HG03097 (cell line): ENCODE results near the gene KCNT1.

Experiments used
- ATAC-seq: cut with Tn5 transposase; IDR thresholded peaks from one replicate; pipeline ENCODE4 v1.9.1; 2021; ENCODE audit not compliant: unreplicated experiment, low FRiP score

Gene KCNT1

GRCh38 chr9:135794057-135794335, 92.0 kb downstream of the KCNT1 start:
- no peak for ATAC-seq

DNA sequence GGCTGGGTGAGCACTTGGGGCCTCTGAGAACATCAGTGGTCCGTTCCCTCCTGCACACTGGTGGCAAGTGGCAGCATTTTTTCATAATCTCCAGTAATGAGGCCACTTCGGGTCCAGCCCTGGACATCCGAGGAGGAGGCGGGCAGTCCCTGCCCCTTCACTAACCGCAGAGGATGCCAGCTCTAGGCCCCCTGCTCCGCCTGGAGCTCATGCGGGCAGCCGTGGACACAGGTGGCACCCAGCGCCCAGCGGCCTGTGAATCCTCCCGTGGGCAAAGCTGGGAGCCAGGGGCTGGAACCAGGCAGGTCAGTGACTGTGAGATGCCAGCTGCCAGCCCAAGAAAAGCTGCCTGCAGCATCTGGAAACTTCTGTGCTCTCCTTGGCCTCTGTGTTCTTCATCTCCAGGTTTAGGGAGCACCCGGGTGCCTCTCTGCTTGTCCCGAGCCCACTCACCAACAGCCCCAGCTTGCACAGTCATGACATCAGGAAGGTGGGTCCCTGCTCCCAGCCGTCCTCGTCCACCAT, 92.4 kb downstream of the KCNT1 start:
- no peak for ATAC-seq

DNA sequence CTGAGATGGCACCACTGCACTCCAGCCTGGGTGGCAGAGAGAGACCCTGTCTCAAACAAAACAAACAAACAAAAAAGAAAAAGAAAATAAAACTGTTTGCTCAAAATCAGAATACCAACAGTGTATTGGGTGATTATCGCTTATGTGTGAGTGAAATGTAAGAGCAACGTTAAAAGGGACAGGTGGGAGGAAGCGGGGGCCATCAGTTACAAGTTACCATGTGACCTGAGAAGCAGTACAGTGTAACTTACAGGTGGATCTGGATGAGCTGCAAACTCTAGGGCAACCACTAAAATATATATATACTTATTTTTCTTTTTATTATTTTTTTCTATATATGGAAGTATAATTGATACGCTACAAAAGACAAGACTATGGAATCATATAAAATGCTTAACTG, 93.4 kb downstream of the KCNT1 start:
- ATAC-seq: no peak

DNA sequence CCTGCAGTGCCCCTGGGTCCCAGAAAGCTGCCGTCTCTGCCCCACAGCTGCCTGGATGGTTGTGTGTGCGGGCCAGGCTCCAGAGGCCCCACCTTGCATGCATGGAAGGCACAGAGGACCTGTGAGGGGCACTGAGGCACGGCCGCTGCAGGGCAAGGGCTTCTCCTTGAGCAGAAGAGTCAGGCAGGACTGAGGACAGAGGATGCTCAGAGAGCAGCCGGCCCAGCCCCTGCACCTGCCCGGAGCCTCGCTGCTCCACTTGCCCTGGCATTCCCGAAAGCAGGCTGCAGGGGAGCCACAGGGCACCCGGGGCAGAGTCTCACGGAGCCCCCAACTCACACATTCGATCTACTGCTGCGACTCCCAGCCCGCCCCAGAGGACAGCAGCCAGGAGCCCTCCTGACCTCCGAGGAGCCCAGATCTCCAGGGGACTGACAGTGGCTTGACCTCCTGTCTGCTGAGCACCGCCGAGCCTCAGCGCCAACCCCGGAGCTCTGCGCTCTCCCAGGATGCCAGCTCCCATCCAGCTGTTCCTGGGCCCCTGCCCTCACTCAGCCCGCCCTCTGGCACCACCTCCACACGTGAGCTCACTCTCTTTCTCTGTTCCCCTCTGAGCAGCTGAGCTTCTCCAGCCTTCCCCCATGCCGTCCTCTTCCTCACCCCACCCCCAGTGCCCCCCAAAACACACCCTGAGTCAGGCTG, 95.0 kb downstream of the KCNT1 start:
- no peak for ATAC-seq

GRCh38 chr9:135797507-135798262, 95.7 kb downstream of the KCNT1 start:
- ATAC-seq: no peak

DNA sequence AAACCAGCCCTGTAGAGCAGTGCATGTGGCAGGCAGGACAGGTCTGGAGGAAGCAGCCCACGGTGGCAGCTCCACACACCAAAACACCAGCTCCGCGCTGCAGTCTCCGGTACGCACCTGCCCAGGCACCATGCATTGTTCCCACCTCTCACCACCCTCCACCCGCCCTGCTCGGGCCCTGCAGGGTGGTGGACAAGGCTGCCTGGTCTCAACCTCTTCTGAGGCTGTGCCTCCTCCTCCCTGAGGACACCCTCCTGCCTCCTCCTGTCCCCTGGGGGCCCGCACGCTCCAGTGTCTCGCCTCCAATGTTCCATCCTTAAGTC, 96.2 kb downstream of the KCNT1 start:
- no peak for ATAC-seq

GRCh38 chr9:135799261-135799660, 97.3 kb downstream of the KCNT1 start:
- no peak for ATAC-seq

DNA sequence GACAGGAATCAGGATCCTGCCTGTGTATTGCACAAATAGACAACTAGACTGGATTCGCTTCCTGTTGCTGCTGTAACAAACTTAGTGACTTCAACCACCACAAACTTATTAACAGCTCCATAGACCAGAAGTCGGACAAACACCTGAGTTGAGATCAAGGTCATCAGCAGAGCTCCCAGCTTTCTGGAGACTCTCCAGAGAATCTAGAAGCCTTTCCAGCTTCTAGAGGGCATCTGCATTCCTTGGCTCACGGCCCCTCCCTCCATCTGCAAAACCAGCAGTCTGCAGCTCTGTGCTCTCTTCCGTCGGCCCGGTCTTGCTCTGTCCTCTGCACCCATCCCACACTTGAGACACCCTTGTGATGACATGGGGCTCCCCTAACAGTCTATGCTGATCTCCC, 99.1 kb downstream of the KCNT1 start:
- ATAC-seq: no peak

DNA sequence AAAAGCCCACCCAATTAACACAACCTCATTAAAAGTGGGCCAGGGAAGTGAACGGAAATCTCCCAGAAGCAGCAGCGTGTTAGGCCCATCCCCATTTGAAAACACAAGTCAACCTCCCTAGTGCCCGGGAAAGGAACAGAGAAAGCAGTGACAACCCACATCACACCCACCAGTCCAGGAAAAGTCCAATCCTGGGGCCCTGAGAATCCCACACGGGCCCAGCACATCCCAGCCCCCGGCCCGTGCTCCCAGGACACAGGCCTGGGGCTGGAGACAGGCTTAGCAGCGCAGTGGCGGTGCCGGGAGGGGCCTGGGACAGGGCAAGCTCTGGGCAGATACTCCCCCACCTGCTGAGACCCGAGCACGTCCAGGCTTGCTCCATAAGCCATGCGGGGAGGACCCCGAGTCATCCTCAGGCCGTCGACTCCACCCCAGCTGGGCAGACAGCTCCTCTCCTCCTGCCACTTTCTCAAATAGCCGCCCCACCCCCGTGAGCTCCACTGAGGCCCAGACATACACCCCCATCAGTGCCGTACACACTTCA, 101.0 kb downstream of the KCNT1 start:
- ATAC-seq: no peak

DNA sequence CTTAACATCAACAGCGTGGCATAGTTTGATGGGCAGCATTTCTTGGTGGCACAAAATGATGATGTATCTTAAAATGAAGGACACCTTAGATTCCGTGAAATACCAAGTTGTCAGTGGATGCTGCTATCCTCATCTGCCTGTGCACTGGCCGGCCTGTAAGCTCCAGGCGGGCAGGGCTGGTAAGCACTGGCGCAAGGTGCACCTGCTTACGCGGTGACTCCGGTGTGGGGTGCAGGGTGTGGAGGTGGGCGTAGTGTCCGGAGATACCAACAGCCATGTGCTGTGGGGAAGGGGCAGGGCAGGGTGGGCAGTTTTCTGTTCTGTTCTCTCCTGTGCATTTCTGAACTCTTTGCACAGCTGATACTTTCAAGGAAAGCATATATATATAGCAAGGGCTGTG, 101.5 kb downstream of the KCNT1 start:
- no peak for ATAC-seq

DNA sequence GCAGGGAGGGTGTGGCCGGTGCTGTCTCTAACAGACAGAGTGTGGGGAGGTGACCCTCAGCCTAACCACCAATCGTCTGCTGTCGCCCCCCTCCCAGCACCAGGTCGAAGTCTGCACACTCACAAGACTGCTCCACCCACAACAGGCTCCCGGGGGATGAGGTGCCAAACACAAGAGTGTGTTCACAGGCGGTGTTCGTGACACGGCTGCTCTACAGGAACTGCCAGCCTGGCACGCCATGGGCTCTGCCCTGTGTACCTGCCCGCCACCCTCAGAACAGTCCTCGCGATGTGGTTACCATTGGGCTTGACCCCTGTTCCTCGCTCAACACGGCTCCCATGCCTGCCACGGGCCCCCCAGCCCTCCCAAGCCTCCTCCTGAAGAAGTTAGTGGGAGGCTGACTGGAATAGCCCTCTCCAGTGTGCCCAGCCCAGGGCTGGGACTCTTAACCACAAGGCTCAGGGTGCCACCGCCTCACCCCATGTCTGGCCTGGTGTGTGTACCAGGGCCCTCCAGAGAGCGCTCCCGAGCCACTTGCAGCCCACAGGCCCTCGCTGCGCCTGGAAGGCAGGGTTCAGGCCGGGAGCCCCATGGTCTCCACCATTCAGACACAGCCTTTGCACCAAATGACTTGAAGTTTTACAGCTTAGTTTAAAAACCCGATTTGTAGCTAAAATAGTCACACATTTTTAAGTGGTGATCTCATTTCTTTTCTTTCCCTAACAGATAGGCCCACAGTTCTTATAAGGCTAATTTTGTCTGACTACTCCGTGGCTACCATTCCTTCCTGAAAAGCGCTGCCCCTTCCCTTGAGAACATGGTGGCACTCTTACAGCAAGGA, 102.8 kb downstream of the KCNT1 start:
- ATAC-seq: no peak

DNA sequence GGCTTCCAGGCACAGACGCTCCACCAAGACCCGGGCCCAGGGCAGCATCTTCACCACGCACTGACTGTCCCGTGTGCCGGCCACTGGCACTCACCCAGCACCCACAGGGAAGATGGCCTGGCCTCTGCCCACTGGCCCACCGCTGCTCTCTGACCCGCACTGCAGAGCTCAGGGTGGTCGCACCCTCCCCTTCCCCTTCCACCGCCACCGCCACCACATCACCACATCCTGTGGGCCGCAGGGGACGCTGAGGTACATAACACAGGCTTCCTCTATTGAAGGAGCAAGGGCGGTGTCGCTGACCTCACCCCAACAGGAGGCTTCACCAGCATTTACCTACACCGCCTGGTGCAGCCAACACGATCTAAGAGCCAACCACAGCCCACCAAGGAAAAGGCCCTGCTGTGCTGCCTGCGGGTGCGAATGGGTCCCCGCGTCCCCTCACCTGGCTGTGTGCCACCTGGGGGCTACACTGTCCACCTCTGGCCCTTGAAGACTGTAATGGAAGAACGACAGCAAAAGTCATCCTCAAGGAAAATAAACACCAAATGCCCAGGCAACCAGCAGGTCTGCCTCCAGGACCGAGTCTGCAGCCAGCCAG, 103.5 kb downstream of the KCNT1 start:
- no peak for ATAC-seq

DNA sequence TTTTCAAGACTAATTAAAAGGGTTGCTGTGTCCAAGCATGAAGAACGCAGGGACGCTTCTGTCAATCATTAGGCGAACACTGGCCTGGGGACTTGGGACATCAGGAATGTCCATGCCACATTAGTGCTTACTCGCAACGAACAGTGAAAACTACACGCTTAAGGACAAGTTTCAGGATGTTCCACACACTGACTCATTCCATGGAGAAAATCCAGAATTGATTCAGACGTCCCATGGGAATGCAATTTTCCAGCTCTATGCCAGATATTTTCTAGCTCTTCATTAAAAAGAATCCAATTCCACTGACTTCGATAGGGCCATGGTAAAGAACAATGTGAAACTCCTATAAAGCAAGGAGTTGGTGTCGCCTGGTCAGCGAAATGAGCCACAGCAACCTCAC, 107.2 kb downstream of the KCNT1 start:
- no peak for ATAC-seq

GRCh38 chr9:135810806-135811575, 109.0 kb downstream of the KCNT1 start:
- ATAC-seq: no peak

DNA sequence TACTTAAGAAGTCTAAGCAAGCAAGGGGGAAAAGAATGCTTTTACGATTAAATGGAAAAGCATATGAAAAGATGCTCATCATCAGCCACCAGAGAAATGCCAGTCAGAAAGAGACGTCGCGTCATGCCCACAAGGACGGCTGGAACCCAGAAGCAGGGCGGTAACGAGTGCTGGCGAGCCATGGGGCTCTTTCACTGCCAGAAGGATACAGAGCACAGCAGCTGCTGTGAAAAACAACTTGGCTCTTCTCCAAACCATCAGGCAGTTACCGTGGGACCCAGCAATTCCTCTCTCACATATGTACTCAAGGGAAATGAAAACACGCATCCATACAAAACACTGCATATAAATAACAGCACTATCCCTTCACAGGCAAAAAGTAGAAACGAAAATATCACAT, 109.8 kb downstream of the KCNT1 start:
- no peak for ATAC-seq

DNA sequence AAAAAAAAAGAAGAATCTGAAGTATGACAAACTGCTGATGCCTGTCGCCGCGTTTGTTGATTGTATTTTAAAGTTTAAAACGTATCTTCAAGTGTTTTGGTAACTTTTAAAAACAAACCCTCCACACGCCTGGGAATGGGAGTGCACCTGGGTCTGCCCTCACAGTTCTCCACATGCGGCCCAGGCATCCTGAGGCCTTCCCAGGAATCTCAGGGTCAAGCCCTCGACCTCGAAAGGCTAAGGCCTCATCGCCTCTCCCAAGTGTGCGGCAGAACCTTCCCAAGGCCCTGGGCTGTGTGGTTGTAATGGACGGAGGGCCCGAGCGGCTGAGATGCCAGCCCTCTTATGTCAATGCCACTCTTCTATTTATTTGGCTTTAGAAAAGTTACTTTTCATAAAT, 111.0 kb downstream of the KCNT1 start:
- no peak for ATAC-seq

DNA sequence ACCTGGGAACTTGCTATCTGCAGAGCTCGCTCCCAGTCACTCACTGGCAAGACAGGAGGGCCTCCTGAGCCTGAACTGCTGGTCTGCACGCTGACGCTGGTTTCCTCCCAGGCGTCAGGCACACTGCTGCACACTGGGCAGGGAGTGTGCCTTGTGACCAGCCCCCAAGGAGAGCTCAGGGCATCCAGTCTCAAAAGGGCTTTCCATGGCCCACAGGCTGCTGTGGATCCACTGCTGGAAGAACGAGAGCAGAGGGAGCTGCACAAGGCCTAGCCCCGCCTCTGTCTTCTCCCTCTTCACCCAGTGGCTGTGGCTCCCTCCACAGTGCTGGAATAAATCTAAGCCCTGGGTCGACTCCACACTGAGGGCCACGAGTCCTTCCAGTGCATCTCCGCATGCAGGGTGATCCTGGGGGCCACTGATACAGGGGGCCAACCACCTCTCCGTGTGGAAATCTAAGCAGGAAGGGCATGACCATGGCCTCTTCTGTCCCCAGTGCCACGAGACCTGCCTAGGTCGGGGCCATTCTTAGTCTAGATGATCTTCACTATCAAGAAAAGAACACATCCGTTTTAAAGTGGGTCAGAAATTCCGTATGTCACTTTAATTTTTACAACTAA, 111.8 kb downstream of the KCNT1 start:
- ATAC-seq: no peak

DNA sequence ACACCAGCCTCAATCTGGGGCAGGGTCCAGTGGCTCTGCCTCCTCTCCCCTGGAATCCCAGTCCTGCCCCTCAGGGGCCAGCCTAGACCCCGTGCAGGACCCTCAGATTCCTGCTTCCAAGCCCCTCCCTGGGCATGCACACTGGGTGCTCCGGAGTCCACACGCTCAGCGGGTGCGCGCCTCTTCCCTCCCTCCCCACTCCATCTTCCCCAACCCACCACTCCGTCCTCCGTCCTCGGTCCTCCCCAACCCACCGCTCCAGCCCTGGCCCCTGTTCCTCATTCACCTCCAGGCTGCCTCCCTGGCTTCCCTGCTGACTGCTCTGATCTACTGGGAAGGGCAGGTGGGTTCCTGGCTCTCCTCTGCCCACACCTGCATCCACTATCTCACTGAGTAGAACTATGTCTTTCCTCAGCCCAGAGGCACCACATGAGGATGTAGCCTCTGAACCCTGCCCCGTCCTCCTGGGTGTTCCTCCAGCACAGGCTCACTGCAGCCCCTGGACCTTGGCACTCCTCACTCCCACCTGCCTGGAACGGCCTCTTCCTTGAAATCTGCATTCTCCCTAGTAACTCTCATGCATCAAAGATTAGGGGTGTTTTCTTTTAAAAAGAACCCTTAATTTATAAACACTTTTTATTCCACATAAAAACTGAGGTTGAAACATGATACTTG, 112.6 kb downstream of the KCNT1 start:
- no peak for ATAC-seq

DNA sequence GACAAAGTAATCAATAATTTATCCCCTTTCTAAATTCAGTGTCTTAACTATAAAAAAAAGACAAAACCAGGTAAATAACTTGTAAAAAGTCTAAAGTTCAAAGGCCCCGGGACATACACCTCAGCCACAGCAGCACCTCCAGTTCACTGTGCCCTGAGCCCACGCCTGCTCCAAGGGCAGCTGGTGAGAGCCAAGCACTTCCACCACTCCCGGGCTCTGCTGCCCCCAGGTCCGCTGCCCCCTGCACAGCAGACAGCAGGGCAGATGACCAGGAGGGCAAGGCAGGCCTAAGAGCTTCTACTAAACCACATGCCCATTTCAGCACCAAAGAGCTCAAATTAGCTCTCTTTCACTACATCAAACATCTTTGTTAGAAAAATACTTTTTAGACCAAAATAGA, 113.4 kb downstream of the KCNT1 start:
- no peak for ATAC-seq
